K562 (cell line): ENCODE measurements around the gene ZNF785. TPM values are rescaled to one million over a fixed set of nuclear protein-coding genes. Genes with fewer than 3 reads are reported as not detected.

ENCODE experiments used
- CEBPG ChIP-seq, 3 experiments: fragments of 200-800 bp in 1 of 3; sonication (Bioruptor generic) in 1 of 3; sonication (generic) in 1 of 3; formaldehyde crosslinking in 1 of 3; IDR thresholded peaks in 2 of 3; conservative IDR thresholded peaks in 1 of 3; 2 replicates each; pipeline versions ENCODE4 v1.6.1 to v1.8.0; 2016 to 2022; ENCODE audit warnings: missing compliant biosample characterization in 2 of 3, missing genetic modification characterization in 2 of 3, mild to moderate bottlenecking in 1 of 3, missing genetic modification reagents in 1 of 3
- FOS ChIP-seq: IDR thresholded peaks from 3 replicates; pipeline ENCODE4 v1.6.1; 2011; ENCODE audit not compliant: insufficient read length; ENCODE audit errors: extremely low read depth
- HIVEP1 ChIP-seq: fragments of 250-450 bp; sonication (Bioruptor Pico); IDR thresholded peaks from 2 replicates; pipeline ENCODE4 v1.4.0; 2020; ENCODE audit warnings: mild to moderate bottlenecking
- MIER1 ChIP-seq: fragments of 450-650 bp; IDR thresholded peaks from 2 replicates; pipeline ENCODE4 v1.6.1; 2016; ENCODE audit warnings: antibody characterized with exemption, mild to moderate bottlenecking, low read depth
- MTF1 ChIP-seq: fragments of 250-450 bp; sonication (Bioruptor Pico); IDR thresholded peaks from 2 replicates; pipeline ENCODE4 v1.9.0; 2021; ENCODE audit warnings: moderate library complexity, mild to moderate bottlenecking, inconsistent platforms, borderline replicate concordance
- PCBP1 ChIP-seq: fragments of 200-400 bp; formaldehyde crosslinking; IDR thresholded peaks from 2 replicates; pipeline ENCODE4 v1.6.1; 2018; ENCODE audit warnings: mild to moderate bottlenecking, low read depth, low read length; ENCODE audit not compliant: poor library complexity, severe bottlenecking
- RB1 ChIP-seq: fragments of 450-650 bp; IDR thresholded peaks from 2 replicates; pipeline ENCODE4 v1.6.1; 2017; ENCODE audit warnings: low read depth, mild to moderate bottlenecking
- RNF2 ChIP-seq: sonication (generic); IDR thresholded peaks from 2 replicates; pipeline ENCODE4 v1.6.1; 2016
- TRIM28 ChIP-seq: fragments of 450-650 bp; IDR thresholded peaks from 2 replicates; pipeline ENCODE4 v1.6.1; 2017
- U2AF2 ChIP-seq: fragments of 200-400 bp; formaldehyde crosslinking; optimal IDR thresholded peaks from 2 replicates; pipeline ENCODE3; 2017; ENCODE audit warnings: low read depth, mild to moderate bottlenecking, low read length
- ZNF197 ChIP-seq: fragments of 200-800 bp; sonication (Bioruptor generic); IDR thresholded peaks from 2 replicates; pipeline ENCODE4 v1.6.1; 2016; ENCODE audit warnings: low read depth, missing genetic modification characterization, missing compliant biosample characterization
- ZNF263 ChIP-seq: sonication (generic); formaldehyde crosslinking; IDR thresholded peaks from 2 replicates; pipeline ENCODE4 v1.8.0; 2022; ENCODE audit warnings: mild to moderate bottlenecking, missing genetic modification reagents, borderline replicate concordance
- ZNF507 ChIP-seq: conservative IDR thresholded peaks from 2 replicates; pipeline ENCODE4 v1.6.1; 2017; ENCODE audit warnings: missing genetic modification characterization, missing compliant biosample characterization
- ZNF668 ChIP-seq: fragments of 250-450 bp; sonication (Bioruptor Pico); IDR thresholded peaks from 2 replicates; pipeline ENCODE4 v1.8.0; 2022; ENCODE audit warnings: mild to moderate bottlenecking, inconsistent platforms
- polyA plus RNA-seq, 8 experiments: library from polyadenylated mRNA; depleted of rRNA in 4 of 8; stranded (reverse) in 5 of 8; unstranded in 3 of 8; fragments of >200 nt; fragmentation: Nextera tagmentation in 2 of 8; fragmentation: Illumina TruSeq in 1 of 8; extraction: Ambion mirVana in 2 of 8; extraction: Trizol in 1 of 8; gene quantifications; 2 replicates each; pipeline versions ENCODE4 v1.2.1 to v1.2.3, GENCODE V29; 2011 to 2014; ENCODE audit warnings: inconsistent platforms in 1 of 8, missing spikeins in 1 of 8
- total RNA-seq, 7 experiments: library from RNA; depleted of rRNA in 6 of 7; stranded (reverse); fragments of >200 nt in 6 of 7; fragmentation: Illumina TruSeq in 2 of 7; extraction: Trizol in 2 of 7; gene quantifications; 2 replicates each; pipeline versions ENCODE4 v1.2.1 to v1.2.3, GENCODE V29; 2011 to 2021; ENCODE audit warnings: low replicate concordance in 1 of 7
- TF ChIP-seq, protein P1 (sequence below): fragments of 450-650 bp; IDR thresholded peaks from one replicate; pipeline ENCODE4 v1.6.1; 2018; ENCODE audit warnings: mild to moderate bottlenecking, moderate library complexity; ENCODE audit not compliant: partially characterized antibody
- TF ChIP-seq, protein P2 (sequence below): fragments of 200-400 bp; formaldehyde crosslinking; IDR thresholded peaks from 2 replicates; pipeline ENCODE4 v1.6.1; 2017; ENCODE audit warnings: mild to moderate bottlenecking, low read depth, low read length, moderate library complexity
- TF ChIP-seq, protein P3 (sequence below): fragments of 200-800 bp; sonication (Bioruptor generic); IDR thresholded peaks from 2 replicates; pipeline ENCODE4 v1.6.1; 2016; ENCODE audit warnings: missing genetic modification characterization, missing compliant biosample characterization

Gene ZNF785
- total and polyA plus RNA-seq, 9 of the 15 experiments (the other 6 are each of a cell fraction or from before 2014, with no cell fraction given) = 0.64 to 11.0 (median 6.4) TPM

DNA sequence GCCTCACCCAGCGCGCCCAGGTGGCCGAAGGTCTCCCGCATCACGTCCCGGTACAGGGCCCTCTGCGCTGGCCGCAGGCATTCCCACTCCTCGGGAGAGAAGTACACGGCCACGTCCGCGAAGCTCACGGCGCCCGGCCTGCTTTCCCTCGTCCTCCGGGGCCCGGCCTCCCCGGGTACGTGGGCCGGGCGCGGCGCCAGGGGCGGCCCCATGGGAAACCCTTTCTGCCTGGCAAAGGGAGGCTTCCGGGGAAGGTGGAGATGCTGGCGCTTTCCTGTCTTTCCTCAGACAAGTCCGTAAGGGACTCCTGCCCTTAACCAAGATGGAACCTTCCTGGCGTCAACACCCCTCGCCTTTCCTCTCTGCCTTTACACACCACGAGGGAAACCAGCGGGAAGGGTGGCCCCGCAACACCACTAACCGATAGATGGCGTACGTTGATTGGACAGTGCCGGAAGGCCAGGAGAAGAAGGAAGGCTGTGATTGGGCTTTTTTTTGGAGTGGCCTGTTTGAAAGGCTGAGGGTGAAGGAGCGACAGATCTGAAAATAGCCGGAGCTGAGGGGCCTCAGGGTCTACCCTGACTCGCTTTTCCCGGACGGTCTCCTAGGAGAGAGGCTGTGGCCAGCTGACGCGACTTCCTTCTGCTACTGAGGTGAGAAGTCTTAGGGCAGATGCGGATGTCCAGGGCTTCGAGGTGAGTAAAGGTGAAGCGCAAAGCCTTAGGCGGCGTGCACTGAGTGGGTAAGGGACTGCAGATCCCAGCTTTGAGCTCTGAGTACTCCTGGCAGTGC, at the start of gene ZNF785 (continued):
- TF ChIP-seq CEBPG (CRISPR knock-in tag; IDR thresholded peaks at IDR 0.05) (0 out of 2 replicates have a peak, but pooled peaks have one; percentile 9), CEBPG (tag; conservative IDR thresholded peaks at IDR 0.05 in 1 of 2, IDR thresholded peaks at IDR 0.05 in 1 of 2) (no peak), ZNF263 (CRISPR knock-in tag) (peak; percentile 73; the same call in 1 of the 2 replicates), ZNF668 (CRISPR knock-in tag) (no peak; the same call in 1 of the 2 replicates), ZNF507 (no peak), U2AF2 (no peak), PCBP1 (no peak), FOS (peak; percentile 93), MIER1 (no peak), MTF1 (CRISPR knock-in tag) (no peak), HIVEP1 (CRISPR knock-in tag) (peak; percentile 64; the same call in 1 of the 2 replicates), TRIM28 (no peak), ZNF197 (peak; percentile 67; the same call in 1 of the 2 replicates), RB1 (peak; percentile 66; the same call in 1 of the 2 replicates), RNF2 (peak; percentile 98)
- TF ChIP-seq, protein P1, sequence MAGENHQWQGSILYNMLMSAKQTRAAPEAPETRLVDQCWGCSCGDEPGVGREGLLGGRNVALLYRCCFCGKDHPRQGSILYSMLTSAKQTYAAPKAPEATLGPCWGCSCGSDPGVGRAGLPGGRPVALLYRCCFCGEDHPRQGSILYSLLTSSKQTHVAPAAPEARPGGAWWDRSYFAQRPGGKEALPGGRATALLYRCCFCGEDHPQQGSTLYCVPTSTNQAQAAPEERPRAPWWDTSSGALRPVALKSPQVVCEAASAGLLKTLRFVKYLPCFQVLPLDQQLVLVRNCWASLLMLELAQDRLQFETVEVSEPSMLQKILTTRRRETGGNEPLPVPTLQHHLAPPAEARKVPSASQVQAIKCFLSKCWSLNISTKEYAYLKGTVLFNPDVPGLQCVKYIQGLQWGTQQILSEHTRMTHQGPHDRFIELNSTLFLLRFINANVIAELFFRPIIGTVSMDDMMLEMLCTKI = no peak
- TF ChIP-seq, protein P2, sequence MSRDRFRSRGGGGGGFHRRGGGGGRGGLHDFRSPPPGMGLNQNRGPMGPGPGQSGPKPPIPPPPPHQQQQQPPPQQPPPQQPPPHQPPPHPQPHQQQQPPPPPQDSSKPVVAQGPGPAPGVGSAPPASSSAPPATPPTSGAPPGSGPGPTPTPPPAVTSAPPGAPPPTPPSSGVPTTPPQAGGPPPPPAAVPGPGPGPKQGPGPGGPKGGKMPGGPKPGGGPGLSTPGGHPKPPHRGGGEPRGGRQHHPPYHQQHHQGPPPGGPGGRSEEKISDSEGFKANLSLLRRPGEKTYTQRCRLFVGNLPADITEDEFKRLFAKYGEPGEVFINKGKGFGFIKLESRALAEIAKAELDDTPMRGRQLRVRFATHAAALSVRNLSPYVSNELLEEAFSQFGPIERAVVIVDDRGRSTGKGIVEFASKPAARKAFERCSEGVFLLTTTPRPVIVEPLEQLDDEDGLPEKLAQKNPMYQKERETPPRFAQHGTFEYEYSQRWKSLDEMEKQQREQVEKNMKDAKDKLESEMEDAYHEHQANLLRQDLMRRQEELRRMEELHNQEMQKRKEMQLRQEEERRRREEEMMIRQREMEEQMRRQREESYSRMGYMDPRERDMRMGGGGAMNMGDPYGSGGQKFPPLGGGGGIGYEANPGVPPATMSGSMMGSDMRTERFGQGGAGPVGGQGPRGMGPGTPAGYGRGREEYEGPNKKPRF = no peak
- TF ChIP-seq, protein P3, sequence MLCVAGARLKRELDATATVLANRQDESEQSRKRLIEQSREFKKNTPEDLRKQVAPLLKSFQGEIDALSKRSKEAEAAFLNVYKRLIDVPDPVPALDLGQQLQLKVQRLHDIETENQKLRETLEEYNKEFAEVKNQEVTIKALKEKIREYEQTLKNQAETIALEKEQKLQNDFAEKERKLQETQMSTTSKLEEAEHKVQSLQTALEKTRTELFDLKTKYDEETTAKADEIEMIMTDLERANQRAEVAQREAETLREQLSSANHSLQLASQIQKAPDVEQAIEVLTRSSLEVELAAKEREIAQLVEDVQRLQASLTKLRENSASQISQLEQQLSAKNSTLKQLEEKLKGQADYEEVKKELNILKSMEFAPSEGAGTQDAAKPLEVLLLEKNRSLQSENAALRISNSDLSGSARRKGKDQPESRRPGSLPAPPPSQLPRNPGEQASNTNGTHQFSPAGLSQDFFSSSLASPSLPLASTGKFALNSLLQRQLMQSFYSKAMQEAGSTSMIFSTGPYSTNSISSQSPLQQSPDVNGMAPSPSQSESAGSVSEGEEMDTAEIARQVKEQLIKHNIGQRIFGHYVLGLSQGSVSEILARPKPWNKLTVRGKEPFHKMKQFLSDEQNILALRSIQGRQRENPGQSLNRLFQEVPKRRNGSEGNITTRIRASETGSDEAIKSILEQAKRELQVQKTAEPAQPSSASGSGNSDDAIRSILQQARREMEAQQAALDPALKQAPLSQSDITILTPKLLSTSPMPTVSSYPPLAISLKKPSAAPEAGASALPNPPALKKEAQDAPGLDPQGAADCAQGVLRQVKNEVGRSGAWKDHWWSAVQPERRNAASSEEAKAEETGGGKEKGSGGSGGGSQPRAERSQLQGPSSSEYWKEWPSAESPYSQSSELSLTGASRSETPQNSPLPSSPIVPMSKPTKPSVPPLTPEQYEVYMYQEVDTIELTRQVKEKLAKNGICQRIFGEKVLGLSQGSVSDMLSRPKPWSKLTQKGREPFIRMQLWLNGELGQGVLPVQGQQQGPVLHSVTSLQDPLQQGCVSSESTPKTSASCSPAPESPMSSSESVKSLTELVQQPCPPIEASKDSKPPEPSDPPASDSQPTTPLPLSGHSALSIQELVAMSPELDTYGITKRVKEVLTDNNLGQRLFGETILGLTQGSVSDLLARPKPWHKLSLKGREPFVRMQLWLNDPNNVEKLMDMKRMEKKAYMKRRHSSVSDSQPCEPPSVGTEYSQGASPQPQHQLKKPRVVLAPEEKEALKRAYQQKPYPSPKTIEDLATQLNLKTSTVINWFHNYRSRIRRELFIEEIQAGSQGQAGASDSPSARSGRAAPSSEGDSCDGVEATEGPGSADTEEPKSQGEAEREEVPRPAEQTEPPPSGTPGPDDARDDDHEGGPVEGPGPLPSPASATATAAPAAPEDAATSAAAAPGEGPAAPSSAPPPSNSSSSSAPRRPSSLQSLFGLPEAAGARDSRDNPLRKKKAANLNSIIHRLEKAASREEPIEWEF = peak; percentile 58; the same call in 1 of the 2 replicates
